Natural killer cell (primary cell): Measurements from ENCODE around the gene AMDHD2. TPM values are rescaled to one million over a fixed set of nuclear protein-coding genes. Genes with fewer than 3 reads are reported as not detected.

Experiments used
- ATAC-seq, 3 donors: fragments of 150-1000 bp in 2 of 3; fragments of 200-7000 bp in 1 of 3; cut with Tn5 transposase; 1 replicate in 1 of 3; 2 replicates in 2 of 3; pipeline ENCODE4 v1.10.0; 2021; ENCODE audit warnings: mild to moderate bottlenecking in 2 of 3, moderate library complexity in 2 of 3
- DNase-seq, 2 donors: peaks; one replicate each; pipeline versions ENCODE4 v3.0.0 to v3.0.0-alpha.2; 2013 to 2021; ENCODE audit warnings: mixed read lengths in 1 of 2
- H3K27ac ChIP-seq: one replicate; pipeline ENCODE4 v1.5.1; 2013; ENCODE audit warnings: mild to moderate bottlenecking, low read length
- H3K27me3 ChIP-seq: one replicate; pipeline ENCODE4 v1.6.1; 2013; ENCODE audit warnings: low read length; ENCODE audit not compliant: control insufficient read depth, insufficient read depth
- H3K36me3 ChIP-seq: one replicate; pipeline ENCODE4 v1.6.1; 2013; ENCODE audit warnings: low read length; ENCODE audit not compliant: control insufficient read depth, insufficient read depth
- H3K4me1 ChIP-seq: one replicate; pipeline ENCODE4 v1.6.1; 2013; ENCODE audit warnings: low read length; ENCODE audit not compliant: control insufficient read depth, insufficient read depth
- H3K4me3 ChIP-seq: one replicate; pipeline ENCODE4 v1.5.1; 2013; ENCODE audit warnings: low read length
- H3K9me3 ChIP-seq: one replicate; pipeline ENCODE4 v1.6.1; 2013; ENCODE audit warnings: low read length; ENCODE audit not compliant: control insufficient read depth, insufficient read depth
- H3K27ac Mint-ChIP-seq, 2 donors: one replicate each; pipeline ENCODE4 v1.8.0; 2022; ENCODE audit warnings: mild to moderate bottlenecking in 2 of 2, mixed read lengths in 2 of 2, moderate library complexity in 1 of 2
- H3K27me3 Mint-ChIP-seq, 2 donors: one replicate each; pipeline ENCODE4 v1.8.0; 2022; ENCODE audit warnings: low read depth in 2 of 2, mixed read lengths in 2 of 2
- H3K36me3 Mint-ChIP-seq: one replicate; pipeline ENCODE4 v1.8.0; 2022; ENCODE audit warnings: mixed read lengths
- H3K4me1 Mint-ChIP-seq, 2 donors: one replicate each; pipeline ENCODE4 v1.8.0; 2022; ENCODE audit warnings: mixed read lengths in 2 of 2
- H3K4me3 Mint-ChIP-seq: one replicate; pipeline ENCODE4 v1.8.0; 2022; ENCODE audit warnings: mild to moderate bottlenecking, moderate library complexity, mixed read lengths
- H3K9me3 Mint-ChIP-seq, 2 donors: one replicate each; pipeline ENCODE4 v1.8.0; 2022; ENCODE audit warnings: mixed read lengths in 2 of 2
- WGBS: methylation state at CpG from one replicate; pipeline ENCODE4 v1.1.7; 2013; ENCODE audit warnings: missing lambda C conversion rate; ENCODE audit not compliant: insufficient coverage; 5-methylcytosine and 5-hydroxymethylcytosine counted together
- intact Hi-C: fragments of 100-400 bp; cut with micrococcal nuclease; formaldehyde crosslinking; loops from one replicate; pipeline ENCODE4 v1.14.2; 2022
- total RNA-seq, 4 donors: library from RNA; stranded (reverse); fragments of 120-200 nt in 1 of 4; gene quantifications; one replicate each; pipeline versions ENCODE4 v1.2.3 to v1.2.4, GENCODE V29; 2013 to 2022
- TF ChIP-seq, protein P1 (sequence below): fragments of 200-600 bp; IDR thresholded peaks from one replicate; pipeline ENCODE4 v1.8.0; 2022; ENCODE audit warnings: antibody characterized with exemption

AMDHD2 gene
- total RNA-seq, 3 donors from 2014 or later (not counting 1 experiment from before 2014, with no cell fraction given), result 129 to 162 (median 144) TPM

DNA sequence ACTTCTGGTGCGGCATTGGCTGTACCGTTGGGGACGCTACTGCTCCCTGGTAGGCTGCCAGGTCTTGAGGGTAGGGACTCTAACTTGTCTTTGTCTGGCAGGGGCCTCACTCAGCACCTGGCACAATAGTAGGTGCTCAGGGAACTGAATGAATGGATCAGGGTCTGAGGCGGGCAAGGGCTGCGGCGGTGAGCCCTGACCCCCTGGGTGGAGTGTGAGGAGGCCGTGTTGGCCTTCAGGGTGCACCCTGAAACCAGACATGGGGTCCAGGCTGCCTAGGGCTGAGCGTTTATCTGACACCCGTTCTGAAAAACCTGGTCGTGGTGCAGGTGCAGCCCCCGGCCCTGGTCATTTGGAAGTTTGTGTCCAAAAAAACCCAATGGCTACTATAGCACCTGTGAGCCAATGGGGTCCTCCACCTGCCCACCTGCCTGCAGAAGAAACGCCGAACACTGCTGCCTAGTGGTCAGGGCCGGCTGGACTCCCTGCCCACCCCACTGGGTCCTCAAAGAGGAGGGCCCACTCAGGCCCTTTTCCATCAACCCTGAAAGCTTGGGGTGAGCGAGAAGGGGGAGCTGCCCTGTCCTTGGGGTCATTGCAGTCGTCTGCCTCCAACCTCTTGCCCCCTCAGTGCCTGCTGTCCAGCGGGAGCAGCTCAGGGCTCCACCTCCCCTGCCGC, 11.3 kb upstream of the AMDHD2 start:
- 91% methylated on average over 18 of the region's 18 CpGs for WGBS
- H3K4me1 Mint-ChIP-seq, result peaks cover 21 to 36% of the 10 kb centered on the region in 2 donors

DNA sequence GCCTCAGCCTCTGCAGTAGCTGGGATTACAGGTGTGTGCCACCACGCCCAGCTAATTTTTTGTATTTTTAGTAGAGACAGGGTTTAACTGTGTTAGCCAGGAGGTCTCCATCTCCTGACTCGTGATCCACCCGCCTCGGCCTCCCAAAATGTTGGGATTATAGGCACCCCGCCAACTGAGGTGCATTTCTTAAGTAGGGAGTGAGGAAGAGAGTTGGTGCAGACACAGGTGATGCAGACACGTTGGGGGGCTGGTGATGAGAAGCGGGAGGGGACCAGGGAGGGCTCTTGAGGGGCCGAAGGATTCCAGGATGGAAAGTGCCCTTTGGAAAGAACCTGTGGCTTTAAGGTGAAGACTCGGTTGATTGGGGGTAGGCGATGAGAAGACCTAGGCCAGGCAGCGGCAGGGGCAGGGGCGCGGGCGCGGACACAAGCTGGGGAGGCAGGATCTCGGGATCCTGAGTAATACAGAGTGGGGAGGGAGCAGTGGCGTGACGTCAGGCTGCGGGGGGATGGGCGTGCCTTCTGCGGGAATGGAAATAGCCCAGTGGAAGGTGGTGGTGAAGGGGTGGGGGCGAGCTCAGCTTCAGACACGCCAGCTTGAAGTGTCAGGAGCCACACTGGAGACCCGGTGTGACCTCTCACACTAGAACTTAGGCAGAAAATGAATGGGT, 8.9 kb upstream of the AMDHD2 start:
- Histone ChIP-seq H3K4me1 (peaks cover 73% of the 10 kb centered on the region), H3K27ac (no peak overlapping the region), H3K4me3 (no peak overlapping the region), H3K36me3 (no peaks in the 10 kb centered on the region), H3K9me3 (no peaks in the 10 kb centered on the region), H3K27me3 (no peaks in the 10 kb centered on the region)
- DNase-seq (no peak), ATAC-seq (no peak)
- TF ChIP-seq, protein P1, sequence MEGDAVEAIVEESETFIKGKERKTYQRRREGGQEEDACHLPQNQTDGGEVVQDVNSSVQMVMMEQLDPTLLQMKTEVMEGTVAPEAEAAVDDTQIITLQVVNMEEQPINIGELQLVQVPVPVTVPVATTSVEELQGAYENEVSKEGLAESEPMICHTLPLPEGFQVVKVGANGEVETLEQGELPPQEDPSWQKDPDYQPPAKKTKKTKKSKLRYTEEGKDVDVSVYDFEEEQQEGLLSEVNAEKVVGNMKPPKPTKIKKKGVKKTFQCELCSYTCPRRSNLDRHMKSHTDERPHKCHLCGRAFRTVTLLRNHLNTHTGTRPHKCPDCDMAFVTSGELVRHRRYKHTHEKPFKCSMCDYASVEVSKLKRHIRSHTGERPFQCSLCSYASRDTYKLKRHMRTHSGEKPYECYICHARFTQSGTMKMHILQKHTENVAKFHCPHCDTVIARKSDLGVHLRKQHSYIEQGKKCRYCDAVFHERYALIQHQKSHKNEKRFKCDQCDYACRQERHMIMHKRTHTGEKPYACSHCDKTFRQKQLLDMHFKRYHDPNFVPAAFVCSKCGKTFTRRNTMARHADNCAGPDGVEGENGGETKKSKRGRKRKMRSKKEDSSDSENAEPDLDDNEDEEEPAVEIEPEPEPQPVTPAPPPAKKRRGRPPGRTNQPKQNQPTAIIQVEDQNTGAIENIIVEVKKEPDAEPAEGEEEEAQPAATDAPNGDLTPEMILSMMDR, result no peak
- peaks cover 38 to 55% of the 10 kb centered on the region in 2 donors for H3K4me1 Mint-ChIP-seq
- no peaks in the 10 kb centered on the region for H3K36me3 Mint-ChIP-seq
- WGBS, result 91% methylated on average over 24 of the region's 24 CpGs
- no peak overlapping the region for H3K4me3 Mint-ChIP-seq
- H3K27me3 Mint-ChIP-seq, result peaks cover 0 to 4% of the 10 kb centered on the region in 2 donors
- H3K27ac Mint-ChIP-seq, result peak overlapping the region in 1 of 2 donors; percentile 90
- no peaks in the 10 kb centered on the region for H3K9me3 Mint-ChIP-seq
- intact Hi-C loops, result loop anchor here (5.0 kb wide), 1 partner anchor 169 kb away; the partner anchor contains the start of gene ABCA3

More for the DNA sequence above, 11.3 kb upstream of the AMDHD2 start:
- Histone ChIP-seq H3K9me3 (no peaks in the 10 kb centered on the region), H3K4me3 (no peak overlapping the region), H3K27me3 (no peaks in the 10 kb centered on the region), H3K36me3 (no peaks in the 10 kb centered on the region), H3K27ac (no peak overlapping the region), H3K4me1 (peaks cover 55% of the 10 kb centered on the region)
- no peak overlapping the region for H3K4me3 Mint-ChIP-seq
- TF ChIP-seq, protein P1, result no peak
- DNase-seq (no peak), ATAC-seq (no peak)
- peaks cover 0 to 4% of the 10 kb centered on the region in 2 donors for H3K27me3 Mint-ChIP-seq
- no peaks in the 10 kb centered on the region for H3K9me3 Mint-ChIP-seq
- H3K36me3 Mint-ChIP-seq, result no peaks in the 10 kb centered on the region
- peak overlapping the region in 1 of 2 donors; percentile 90 for H3K27ac Mint-ChIP-seq
- intact Hi-C loops, result no loop called here

DNA sequence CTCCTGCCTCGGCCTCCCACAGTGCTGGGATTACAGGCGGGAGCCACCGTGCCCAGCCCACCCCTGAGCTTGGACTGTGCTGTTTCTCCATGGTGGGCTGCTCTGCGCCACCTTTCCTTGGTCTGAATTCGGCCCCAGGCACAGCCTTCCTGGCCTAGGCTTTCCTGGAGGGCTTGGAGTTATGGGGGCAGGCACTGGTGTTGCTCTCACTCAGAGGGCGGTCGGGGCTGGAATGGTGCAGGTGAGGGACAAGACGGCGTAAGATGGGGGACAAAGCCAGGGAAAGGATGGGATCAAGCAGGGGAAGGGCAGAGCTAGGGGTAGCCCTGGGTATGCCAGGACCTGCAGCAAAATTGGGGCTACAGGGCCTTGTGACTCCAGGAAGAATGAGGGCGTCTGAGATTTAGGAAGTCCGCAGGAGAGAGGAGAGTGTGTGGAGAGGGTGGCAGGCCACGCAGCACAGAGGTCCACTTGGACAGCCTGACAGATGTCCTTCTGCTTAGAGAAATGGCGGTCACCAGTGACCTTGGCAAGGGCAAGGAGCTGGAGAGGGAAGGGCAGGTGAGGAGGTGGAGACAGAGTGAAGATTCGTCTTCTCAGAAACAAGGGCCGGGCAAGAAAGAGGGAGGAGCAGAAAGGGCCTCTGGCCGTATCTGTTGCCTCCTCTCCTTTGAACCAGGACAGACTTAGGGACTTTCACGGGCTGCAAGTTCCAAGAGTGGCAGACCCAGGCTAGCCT, 8.0 kb upstream of the AMDHD2 start:
- Mint-ChIP-seq H3K36me3 (no peaks in the 10 kb centered on the region), H3K4me3 (peak overlapping the region; percentile 92), H3K4me1 (peaks cover 47 to 59% of the 10 kb centered on the region in 2 donors), H3K27me3 (peaks cover 0 to 4% of the 10 kb centered on the region in 2 donors), H3K9me3 (no peaks in the 10 kb centered on the region), H3K27ac (peak overlapping the region; percentile 89 to 91)
- Histone ChIP-seq H3K36me3 (peaks cover 1% of the 10 kb centered on the region), H3K9me3 (no peaks in the 10 kb centered on the region), H3K4me3 (no peak overlapping the region), H3K27me3 (no peaks in the 10 kb centered on the region), H3K27ac (peak overlapping the region; percentile 91), H3K4me1 (peaks cover 74% of the 10 kb centered on the region)
- intact Hi-C loops, result loop anchor here (5.0 kb wide), 1 partner anchor 170 kb away; the partner anchor contains the start of gene ABCA3
- 97% methylated on average over 17 of the region's 17 CpGs for WGBS
- ATAC-seq (no peak), DNase-seq (no peak)
- TF ChIP-seq, protein P1, result no peak
